GM12878 (cell line): Measurements from ENCODE around the gene ABI3.

Source experiments
- BRCA1 ChIP-seq: IDR thresholded peaks from 2 replicates; pipeline ENCODE4 v1.6.1; 2011; ENCODE audit warnings: low read depth, low read length, improper control_type of control experiment
- CREM ChIP-seq: IDR thresholded peaks from 2 replicates; pipeline ENCODE4 v1.6.1; 2014; ENCODE audit warnings: antibody characterized with exemption, low read depth
- EP300 ChIP-seq, 2 experiments: fragments of 150-350 bp in 1 of 2; IDR thresholded peaks; 2 replicates each; pipeline ENCODE4 v1.6.1; 2011 to 2012; ENCODE audit warnings: low read depth in 2 of 2, low read length in 2 of 2, borderline replicate concordance in 1 of 2, improper control_type of control experiment in 1 of 2, inconsistent platforms in 1 of 2; ENCODE audit not compliant: control insufficient read depth in 1 of 2
- MYC ChIP-seq: IDR thresholded peaks from 2 replicates; pipeline ENCODE4 v1.6.1; 2011; ENCODE audit warnings: mild to moderate bottlenecking, low read length, moderate library complexity, inconsistent platforms; ENCODE audit not compliant: insufficient read depth, insufficient replicate concordance, insufficient read length, severe bottlenecking
- POLR2A ChIP-seq: IDR thresholded peaks from 2 replicates; pipeline ENCODE4 v1.6.1; 2011; ENCODE audit warnings: low read depth, mild to moderate bottlenecking, low read length
- POLR2AphosphoS5 ChIP-seq: IDR thresholded peaks from 2 replicates; pipeline ENCODE4 v1.6.1; 2011; ENCODE audit warnings: mild to moderate bottlenecking, low read length, inconsistent platforms
- RB1 ChIP-seq: fragments of 450-650 bp; formaldehyde crosslinking; IDR thresholded peaks from 2 replicates; pipeline ENCODE4 v1.6.1; 2017; ENCODE audit warnings: mild to moderate bottlenecking, borderline replicate concordance
- RCOR1 ChIP-seq: conservative IDR thresholded peaks from 2 replicates; pipeline ENCODE4 v1.6.1; 2012; ENCODE audit warnings: low read depth, low read length, improper control_type of control experiment
- SP1 ChIP-seq: IDR thresholded peaks from one replicate; pipeline ENCODE4 v1.6.1; 2011; ENCODE audit warnings: low read depth, low read length
- TCF7 ChIP-seq: IDR thresholded peaks from 2 replicates; pipeline ENCODE4 v1.6.1; 2014; ENCODE audit warnings: antibody characterized with exemption, borderline replicate concordance
- YY1 ChIP-seq: IDR thresholded peaks from 2 replicates; pipeline ENCODE4 v1.6.1; 2011; ENCODE audit warnings: low read depth, mild to moderate bottlenecking, low read length
- TF ChIP-seq, protein P1 (sequence below), 3 experiments: IDR thresholded peaks in 2 of 3; conservative IDR thresholded peaks in 1 of 3; 2 replicates each; pipeline ENCODE4 v1.5.1; 2011; ENCODE audit warnings: low read depth in 3 of 3, low read length in 3 of 3, mild to moderate bottlenecking in 3 of 3, control low read depth in 2 of 3, moderate library complexity in 2 of 3, inconsistent platforms in 1 of 3, mixed read lengths in 1 of 3; ENCODE audit not compliant: control insufficient read depth in 2 of 3, insufficient read depth in 1 of 3; ENCODE audit errors: extremely low read depth in 1 of 3
- TF ChIP-seq, protein P2 (sequence below): fragments of 450-650 bp; IDR thresholded peaks from 2 replicates; pipeline ENCODE4 v1.6.1; 2016; ENCODE audit warnings: mild to moderate bottlenecking, moderate library complexity, borderline replicate concordance

GRCh38 chr17:49231563-49231894, 21.0 kb downstream of the ABI3 start:
- TF ChIP-seq EP300 (IDR thresholded peaks at IDR 0.05; ENCODE audit: borderline replicate concordance in 1 of 2, control insufficient read depth in 1 of 2, low read depth in 2 of 2, low read length in 2 of 2) (no peak), TCF7 (no peak), RCOR1 (no peak), CREM (no peak), RB1 (no peak), BRCA1 (no peak), POLR2AphosphoS5 (no peak), YY1 (no peak), MYC (no peak), POLR2A (no peak), SP1 (no peak)
- TF ChIP-seq, protein P1, sequence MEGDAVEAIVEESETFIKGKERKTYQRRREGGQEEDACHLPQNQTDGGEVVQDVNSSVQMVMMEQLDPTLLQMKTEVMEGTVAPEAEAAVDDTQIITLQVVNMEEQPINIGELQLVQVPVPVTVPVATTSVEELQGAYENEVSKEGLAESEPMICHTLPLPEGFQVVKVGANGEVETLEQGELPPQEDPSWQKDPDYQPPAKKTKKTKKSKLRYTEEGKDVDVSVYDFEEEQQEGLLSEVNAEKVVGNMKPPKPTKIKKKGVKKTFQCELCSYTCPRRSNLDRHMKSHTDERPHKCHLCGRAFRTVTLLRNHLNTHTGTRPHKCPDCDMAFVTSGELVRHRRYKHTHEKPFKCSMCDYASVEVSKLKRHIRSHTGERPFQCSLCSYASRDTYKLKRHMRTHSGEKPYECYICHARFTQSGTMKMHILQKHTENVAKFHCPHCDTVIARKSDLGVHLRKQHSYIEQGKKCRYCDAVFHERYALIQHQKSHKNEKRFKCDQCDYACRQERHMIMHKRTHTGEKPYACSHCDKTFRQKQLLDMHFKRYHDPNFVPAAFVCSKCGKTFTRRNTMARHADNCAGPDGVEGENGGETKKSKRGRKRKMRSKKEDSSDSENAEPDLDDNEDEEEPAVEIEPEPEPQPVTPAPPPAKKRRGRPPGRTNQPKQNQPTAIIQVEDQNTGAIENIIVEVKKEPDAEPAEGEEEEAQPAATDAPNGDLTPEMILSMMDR (IDR thresholded peaks at IDR 0.05 in 2 of 3, conservative IDR thresholded peaks at IDR 0.05 in 1 of 3; ENCODE audit: control insufficient read depth in 2 of 3, extremely low read depth in 1 of 3, insufficient read depth in 1 of 3, low read depth in 3 of 3, low read length in 3 of 3), result no peak
- TF ChIP-seq, protein P2, sequence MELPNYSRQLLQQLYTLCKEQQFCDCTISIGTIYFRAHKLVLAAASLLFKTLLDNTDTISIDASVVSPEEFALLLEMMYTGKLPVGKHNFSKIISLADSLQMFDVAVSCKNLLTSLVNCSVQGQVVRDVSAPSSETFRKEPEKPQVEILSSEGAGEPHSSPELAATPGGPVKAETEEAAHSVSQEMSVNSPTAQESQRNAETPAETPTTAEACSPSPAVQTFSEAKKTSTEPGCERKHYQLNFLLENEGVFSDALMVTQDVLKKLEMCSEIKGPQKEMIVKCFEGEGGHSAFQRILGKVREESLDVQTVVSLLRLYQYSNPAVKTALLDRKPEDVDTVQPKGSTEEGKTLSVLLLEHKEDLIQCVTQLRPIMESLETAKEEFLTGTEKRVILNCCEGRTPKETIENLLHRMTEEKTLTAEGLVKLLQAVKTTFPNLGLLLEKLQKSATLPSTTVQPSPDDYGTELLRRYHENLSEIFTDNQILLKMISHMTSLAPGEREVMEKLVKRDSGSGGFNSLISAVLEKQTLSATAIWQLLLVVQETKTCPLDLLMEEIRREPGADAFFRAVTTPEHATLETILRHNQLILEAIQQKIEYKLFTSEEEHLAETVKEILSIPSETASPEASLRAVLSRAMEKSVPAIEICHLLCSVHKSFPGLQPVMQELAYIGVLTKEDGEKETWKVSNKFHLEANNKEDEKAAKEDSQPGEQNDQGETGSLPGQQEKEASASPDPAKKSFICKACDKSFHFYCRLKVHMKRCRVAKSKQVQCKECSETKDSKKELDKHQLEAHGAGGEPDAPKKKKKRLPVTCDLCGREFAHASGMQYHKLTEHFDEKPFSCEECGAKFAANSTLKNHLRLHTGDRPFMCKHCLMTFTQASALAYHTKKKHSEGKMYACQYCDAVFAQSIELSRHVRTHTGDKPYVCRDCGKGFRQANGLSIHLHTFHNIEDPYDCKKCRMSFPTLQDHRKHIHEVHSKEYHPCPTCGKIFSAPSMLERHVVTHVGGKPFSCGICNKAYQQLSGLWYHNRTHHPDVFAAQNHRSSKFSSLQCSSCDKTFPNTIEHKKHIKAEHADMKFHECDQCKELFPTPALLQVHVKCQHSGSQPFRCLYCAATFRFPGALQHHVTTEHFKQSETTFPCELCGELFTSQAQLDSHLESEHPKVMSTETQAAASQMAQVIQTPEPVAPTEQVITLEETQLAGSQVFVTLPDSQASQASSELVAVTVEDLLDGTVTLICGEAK, result no peak
